Neural cell (in vitro differentiated cells): Measurements from ENCODE around the gene NCF4. TPM values are rescaled to one million over a fixed set of nuclear protein-coding genes. Genes with fewer than 3 reads are reported as not detected.

Source experiments
- H2AFZ ChIP-seq: fragments of 200-600, 300-800 bp; sonication (generic), shearing (Covaris generic); 2 replicates; pipeline ENCODE4 v1.6.0; 2014; ENCODE audit warnings: low read depth, mild to moderate bottlenecking, antibody characterized with exemption, low read length, moderate library complexity
- H3F3A ChIP-seq: fragments of 200-600 bp; shearing (Covaris generic); 2 replicates; pipeline ENCODE4 v1.6.1; 2016; ENCODE audit warnings: mild to moderate bottlenecking, moderate library complexity, mixed read lengths, antibody characterized with exemption, low read length; ENCODE audit not compliant: insufficient read depth, poor library complexity, severe bottlenecking
- H3K27ac ChIP-seq: fragments of 200-600, 300-800 bp; sonication (generic), shearing (Covaris generic); 2 replicates; pipeline ENCODE4 v1.5.1; 2014; ENCODE audit warnings: mild to moderate bottlenecking, low read length, moderate library complexity
- H3K27me3 ChIP-seq: fragments of 300-800, 200-600 bp; sonication (generic), shearing (Covaris generic); 2 replicates; pipeline ENCODE4 v1.6.0; 2014; ENCODE audit warnings: mild to moderate bottlenecking, low read depth, low read length, moderate library complexity; ENCODE audit not compliant: insufficient read depth
- H3K36me3 ChIP-seq: fragments of 300-800, 200-600 bp; sonication (generic), shearing (Covaris generic); 2 replicates; pipeline ENCODE4 v1.5.1; 2014; ENCODE audit warnings: mild to moderate bottlenecking, antibody characterized with exemption, low read length, moderate library complexity; ENCODE audit not compliant: insufficient read depth
- H3K4me2 ChIP-seq: fragments of 300-800, 200-600 bp; sonication (generic), shearing (Covaris generic); 2 replicates; pipeline ENCODE4 v1.6.0; 2014; ENCODE audit warnings: mild to moderate bottlenecking, low read length
- H3K4me3 ChIP-seq: fragments of 300-800, 200-600 bp; sonication (generic), shearing (Covaris generic); 2 replicates; pipeline ENCODE4 v1.5.1; 2014; ENCODE audit warnings: mild to moderate bottlenecking, low read length, moderate library complexity
- H3K79me2 ChIP-seq: fragments of 200-600 bp; shearing (Covaris generic); replicated peaks from 2 replicates; pipeline ENCODE4 v1.6.0; 2014; ENCODE audit warnings: mild to moderate bottlenecking, low read length, moderate library complexity; ENCODE audit not compliant: insufficient read depth
- H3K9ac ChIP-seq: fragments of 300-800, 200-600 bp; sonication (generic), shearing (Covaris generic); 2 replicates; pipeline ENCODE4 v1.6.1; 2016; ENCODE audit warnings: mild to moderate bottlenecking, low read length, mixed read lengths
- H3K9me2 ChIP-seq: fragments of 200-600 bp; shearing (Covaris generic); 2 replicates; pipeline ENCODE4 v1.6.1; 2016; ENCODE audit warnings: mild to moderate bottlenecking, low read length, mixed read lengths; ENCODE audit not compliant: insufficient read depth
- H3K9me3 ChIP-seq: fragments of 200-600, 300-800 bp; sonication (generic), shearing (Covaris generic); 2 replicates; pipeline ENCODE4 v1.6.1; 2016; ENCODE audit warnings: mild to moderate bottlenecking, mixed run types, low read length, moderate library complexity, mixed read lengths
- H4K20me1 ChIP-seq: fragments of 200-600 bp; shearing (Covaris generic); 2 replicates; pipeline ENCODE4 v1.6.1; 2016; ENCODE audit warnings: mild to moderate bottlenecking, mixed run types; ENCODE audit not compliant: insufficient read depth
- CTCF ChIP-seq: fragments of 450-650 bp; IDR thresholded peaks from 2 replicates; pipeline ENCODE4 v1.5.1; 2014; ENCODE audit warnings: antibody characterized with exemption, mild to moderate bottlenecking, moderate library complexity; ENCODE audit not compliant: poor library complexity, severe bottlenecking
- EP300 ChIP-seq: fragments of 450-650 bp; conservative IDR thresholded peaks from 2 replicates; pipeline ENCODE4 v1.6.1; 2014; ENCODE audit warnings: antibody characterized with exemption, mild to moderate bottlenecking, moderate library complexity; ENCODE audit not compliant: poor library complexity, severe bottlenecking
- EZH2 ChIP-seq: fragments of 200-600, 300-800 bp; shearing (Covaris generic), sonication (generic); IDR thresholded peaks from 2 replicates; pipeline ENCODE4 v1.6.1; 2014; ENCODE audit warnings: antibody characterized with exemption, low read length, borderline replicate concordance, mild to moderate bottlenecking; ENCODE audit not compliant: insufficient read depth, poor library complexity, severe bottlenecking
- MXI1 ChIP-seq: fragments of 450-650 bp; conservative IDR thresholded peaks from 2 replicates; pipeline ENCODE4 v1.6.1; 2014; ENCODE audit warnings: antibody characterized with exemption, mild to moderate bottlenecking; ENCODE audit not compliant: poor library complexity, severe bottlenecking
- POLR2AphosphoS5 ChIP-seq: IDR thresholded peaks from 2 replicates; pipeline ENCODE4 v1.6.1; 2012
- RAD21 ChIP-seq: fragments of 450-650 bp; conservative IDR thresholded peaks from 2 replicates; pipeline ENCODE4 v1.6.1; 2014; ENCODE audit warnings: antibody characterized with exemption, mild to moderate bottlenecking, moderate library complexity
- REST ChIP-seq: IDR thresholded peaks from 2 replicates; pipeline ENCODE4 v1.6.1; 2012; ENCODE audit warnings: borderline replicate concordance
- SMC3 ChIP-seq: fragments of 450-650 bp; conservative IDR thresholded peaks from 2 replicates; pipeline ENCODE4 v1.6.1; 2014; ENCODE audit warnings: antibody characterized with exemption, mild to moderate bottlenecking, moderate library complexity; ENCODE audit not compliant: poor library complexity
- TAF1 ChIP-seq: IDR thresholded peaks from 2 replicates; pipeline ENCODE4 v1.6.1; 2012; ENCODE audit warnings: low read depth
- polyA plus RNA-seq: library from polyadenylated mRNA; depleted of rRNA; stranded (reverse); fragments of >200 nt; gene quantifications from 2 replicates; pipeline ENCODE4 v1.2.3, GENCODE V29; 2014

The NCF4 gene
- polyA plus RNA-seq, 1 donor from 2014 or later: not detected

DNA sequence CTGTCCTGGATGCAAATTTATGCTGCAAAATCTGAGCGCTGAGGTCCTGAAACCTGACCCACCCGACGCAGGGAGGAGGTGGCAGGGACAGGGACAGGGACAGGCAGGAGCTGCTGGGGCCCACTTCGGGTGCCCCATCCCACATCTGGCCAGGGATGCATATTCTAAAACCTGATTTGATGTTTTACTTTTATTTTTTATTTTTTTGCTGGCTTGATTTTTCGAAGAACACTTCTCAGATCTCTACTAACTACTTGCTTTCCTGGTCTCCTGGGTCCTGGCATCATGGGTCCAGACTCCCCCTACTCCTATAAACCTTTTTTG lies 43.3 kb upstream of the NCF4 start:
- Histone ChIP-seq H3K9me3 (no peaks in the 10 kb centered on the region), H3K9me2 (no peaks in the 10 kb centered on the region), H3K79me2 (no peaks in the 10 kb centered on the region), H3K27ac (no peak overlapping the region), H2AFZ (no peak overlapping the region), H3K4me2 (no peak overlapping the region), H3K27me3 (peaks cover 43% of the 10 kb centered on the region), H3K36me3 (no peaks in the 10 kb centered on the region), H3F3A (no peaks in the 10 kb centered on the region), H3K4me3 (peak overlapping the region; percentile 65), H4K20me1 (no peaks in the 10 kb centered on the region), H3K9ac (no peak overlapping the region)
- TF ChIP-seq SMC3 (no peak), CTCF (no peak), POLR2AphosphoS5 (no peak), REST (no peak), EP300 (no peak), MXI1 (no peak), EZH2 (no peak), TAF1 (no peak), RAD21 (no peak)

- Histone ChIP-seq H3K9me2 (no peaks in the 10 kb centered on the region), H3K4me3 (no peak overlapping the region), H3F3A (no peaks in the 10 kb centered on the region), H3K27me3 (peaks cover 43% of the 10 kb centered on the region), H2AFZ (no peak overlapping the region), H3K27ac (no peak overlapping the region), H3K4me2 (no peak overlapping the region), H3K36me3 (no peaks in the 10 kb centered on the region), H3K9me3 (no peaks in the 10 kb centered on the region), H4K20me1 (no peaks in the 10 kb centered on the region), H3K79me2 (no peaks in the 10 kb centered on the region), H3K9ac (no peak overlapping the region)
- TF ChIP-seq EZH2 (no peak), TAF1 (no peak), CTCF (no peak), POLR2AphosphoS5 (no peak), MXI1 (no peak), SMC3 (no peak), RAD21 (no peak), EP300 (no peak), REST (no peak)
These were observed 42.7 kb upstream of the NCF4 start for GRCh38 chr22:36818010-36818642.
